Neural progenitor cell (in vitro differentiated cells): ENCODE results near the gene HABP4.

Experiments
- CTCF ChIP-seq: fragments of 200-600 bp; sonication (generic); IDR thresholded peaks from 2 replicates; pipeline ENCODE4 v1.5.1; 2017; ENCODE audit warnings: antibody characterized with exemption, mild to moderate bottlenecking
- EZH2 ChIP-seq: fragments of 200-600 bp; sonication (generic); IDR thresholded peaks from 2 replicates; pipeline ENCODE4 v1.6.1; 2017; ENCODE audit warnings: antibody characterized with exemption, mild to moderate bottlenecking, moderate library complexity

- TF ChIP-seq CTCF, result no peak
- TF ChIP-seq EZH2, result no peak
Observed at GRCh38 chr9:96417661-96418082, 32.3 kb upstream of the HABP4 start.
